WTC11 (cell line): ENCODE results near the gene PRDM2. TPM values are rescaled to one million over a fixed set of nuclear protein-coding genes. Genes with fewer than 3 reads are reported as not detected.

Experiments used
- ATAC-seq: fragments of 200-7000 bp; cut with Tn5 transposase; 2 replicates; pipeline ENCODE4 v1.10.0; 2021; ENCODE audit warnings: mild to moderate bottlenecking, moderate library complexity
- CTCF ChIA-PET: fragments of 300-600 bp; sonication (Branson Sonifier 250); formaldehyde crosslinking; loops from one replicate; lab custom pipeline; 2021; ENCODE audit warnings: antibody characterized with exemption; lab: Charles Lee
- POLR2A ChIA-PET: fragments of 350-600 bp; sonication (Branson Sonifier 250); formaldehyde crosslinking; loops from one replicate; lab custom pipeline; 2021; ENCODE audit warnings: antibody characterized with exemption; lab: Charles Lee
- DNase-seq: peaks from one replicate; pipeline ENCODE4 v3.0.0; 2021; ENCODE audit warnings: low spot score
- H3K27ac Mint-ChIP-seq: 2 replicates; pipeline ENCODE4 v1.8.0; 2021; ENCODE audit warnings: mixed read lengths
- H3K27me3 Mint-ChIP-seq: 2 replicates; pipeline ENCODE4 v1.8.0; 2021; ENCODE audit warnings: low read depth, mild to moderate bottlenecking, moderate library complexity, mixed read lengths
- H3K36me3 Mint-ChIP-seq: 2 replicates; pipeline ENCODE4 v1.8.0; 2021; ENCODE audit warnings: mixed read lengths
- H3K4me1 Mint-ChIP-seq: 2 replicates; pipeline ENCODE4 v1.8.0; 2022; ENCODE audit warnings: mixed read lengths
- H3K4me3 Mint-ChIP-seq: 2 replicates; pipeline ENCODE4 v1.8.0; 2021; ENCODE audit warnings: mild to moderate bottlenecking, moderate library complexity, mixed read lengths
- H3K9me3 Mint-ChIP-seq: 2 replicates; pipeline ENCODE4 v1.8.0; 2021; ENCODE audit warnings: mixed read lengths
- CBFB ChIP-seq: sonication (generic); formaldehyde crosslinking; IDR thresholded peaks from 2 replicates; pipeline ENCODE4 v1.8.1; 2022; ENCODE audit warnings: mild to moderate bottlenecking, low read depth, missing genetic modification reagents
- ETV6 ChIP-seq: sonication (generic); formaldehyde crosslinking; IDR thresholded peaks from 2 replicates; pipeline ENCODE4 v1.8.1; 2022; ENCODE audit warnings: mild to moderate bottlenecking, missing genetic modification reagents
- HMGA2 ChIP-seq: fragments of 250-450 bp; sonication (Bioruptor Pico); IDR thresholded peaks from 2 replicates; pipeline ENCODE4 v1.4.0; 2021; ENCODE audit warnings: mild to moderate bottlenecking, moderate library complexity
- HMGXB4 ChIP-seq: sonication (generic); formaldehyde crosslinking; IDR thresholded peaks from 2 replicates; pipeline ENCODE4 v1.8.1; 2023; ENCODE audit warnings: mild to moderate bottlenecking, moderate library complexity, missing genetic modification reagents
- MLX ChIP-seq: sonication (generic); formaldehyde crosslinking; IDR thresholded peaks from 2 replicates; pipeline ENCODE4 v1.8.1; 2023; ENCODE audit warnings: mild to moderate bottlenecking, missing genetic modification reagents, moderate library complexity
- MXD4 ChIP-seq: fragments of 250-450 bp; sonication (Bioruptor Pico); IDR thresholded peaks from 2 replicates; pipeline ENCODE4 v1.8.0; 2021; ENCODE audit warnings: mild to moderate bottlenecking, moderate library complexity, borderline replicate concordance
- NR2C2 ChIP-seq: sonication (generic); formaldehyde crosslinking; IDR thresholded peaks from 2 replicates; pipeline ENCODE4 v1.8.0; 2022; ENCODE audit warnings: mild to moderate bottlenecking, missing genetic modification reagents
- OVOL2 ChIP-seq: fragments of 250-450 bp; sonication (Bioruptor Pico); IDR thresholded peaks from 2 replicates; pipeline ENCODE4 v1.9.0; 2021; ENCODE audit warnings: mild to moderate bottlenecking, borderline replicate concordance
- PRRX2 ChIP-seq: fragments of 250-450 bp; sonication (Bioruptor Pico); IDR thresholded peaks from 2 replicates; pipeline ENCODE4 v1.8.0; 2021; ENCODE audit warnings: mild to moderate bottlenecking
- SMAD4 ChIP-seq: sonication (generic); formaldehyde crosslinking; IDR thresholded peaks from 2 replicates; pipeline ENCODE4 v1.8.0; 2022; ENCODE audit warnings: mild to moderate bottlenecking, missing genetic modification reagents
- SOX15 ChIP-seq: fragments of 250-450 bp; sonication (Bioruptor Pico); IDR thresholded peaks from 2 replicates; pipeline ENCODE4 v1.9.0; 2021; ENCODE audit warnings: mild to moderate bottlenecking
- TEAD1 ChIP-seq: sonication (generic); formaldehyde crosslinking; IDR thresholded peaks from 2 replicates; pipeline ENCODE4 v1.8.0; 2022; ENCODE audit warnings: mild to moderate bottlenecking, missing genetic modification reagents
- ZBTB43 ChIP-seq: sonication (generic); formaldehyde crosslinking; IDR thresholded peaks from 2 replicates; pipeline ENCODE4 v1.8.1; 2023; ENCODE audit warnings: mild to moderate bottlenecking, missing genetic modification reagents
- ZNF121 ChIP-seq: sonication (generic); formaldehyde crosslinking; IDR thresholded peaks from 2 replicates; pipeline ENCODE4 v1.8.0; 2023; ENCODE audit warnings: missing genetic modification reagents
- ZNF317 ChIP-seq: sonication (generic); formaldehyde crosslinking; IDR thresholded peaks from 2 replicates; pipeline ENCODE4 v1.8.1; 2023; ENCODE audit warnings: low read depth, mild to moderate bottlenecking, moderate library complexity, missing genetic modification reagents, borderline replicate concordance
- ZNF423 ChIP-seq: fragments of 250-450 bp; sonication (Bioruptor Pico); IDR thresholded peaks from 2 replicates; pipeline ENCODE4 v2.1.2; 2022; ENCODE audit warnings: mild to moderate bottlenecking, moderate library complexity
- total RNA-seq: library from RNA; stranded (reverse); gene quantifications from 3 replicates; pipeline ENCODE4 v1.2.3, GENCODE V29; 2021
- TF ChIP-seq, protein P1 (sequence below): sonication (generic); formaldehyde crosslinking; IDR thresholded peaks from 2 replicates; pipeline ENCODE4 v1.8.0; 2022; ENCODE audit warnings: mild to moderate bottlenecking, missing genetic modification reagents
- TF ChIP-seq, protein P2 (sequence below): sonication (generic); formaldehyde crosslinking; IDR thresholded peaks from 2 replicates; pipeline ENCODE4 v1.8.1; 2023; ENCODE audit warnings: mild to moderate bottlenecking, missing genetic modification reagents, moderate library complexity
- TF ChIP-seq, protein P3 (sequence below): sonication (generic); formaldehyde crosslinking; IDR thresholded peaks from 2 replicates; pipeline ENCODE4 v1.8.1; 2022; ENCODE audit warnings: low read depth, mild to moderate bottlenecking, moderate library complexity, missing genetic modification reagents, borderline replicate concordance
- TF ChIP-seq, protein P4 (sequence below): fragments of 250-450 bp; sonication (Bioruptor Pico); conservative IDR thresholded peaks from 2 replicates; pipeline ENCODE4 v1.9.0; 2021; ENCODE audit warnings: mild to moderate bottlenecking
- TF ChIP-seq, protein P5 (sequence below): fragments of 250-450 bp; sonication (Bioruptor Pico); IDR thresholded peaks from 2 replicates; pipeline ENCODE4 v1.9.0; 2021; ENCODE audit warnings: mild to moderate bottlenecking, borderline replicate concordance
- TF ChIP-seq, protein P6 (sequence below): fragments of 250-450 bp; sonication (Bioruptor Pico); IDR thresholded peaks from 2 replicates; pipeline ENCODE4 v1.9.0; 2021; ENCODE audit warnings: moderate library complexity, mild to moderate bottlenecking, inconsistent platforms, borderline replicate concordance

Gene PRDM2
- total RNA-seq, 1 experiment from 2014 or later = 25.0 TPM

DNA sequence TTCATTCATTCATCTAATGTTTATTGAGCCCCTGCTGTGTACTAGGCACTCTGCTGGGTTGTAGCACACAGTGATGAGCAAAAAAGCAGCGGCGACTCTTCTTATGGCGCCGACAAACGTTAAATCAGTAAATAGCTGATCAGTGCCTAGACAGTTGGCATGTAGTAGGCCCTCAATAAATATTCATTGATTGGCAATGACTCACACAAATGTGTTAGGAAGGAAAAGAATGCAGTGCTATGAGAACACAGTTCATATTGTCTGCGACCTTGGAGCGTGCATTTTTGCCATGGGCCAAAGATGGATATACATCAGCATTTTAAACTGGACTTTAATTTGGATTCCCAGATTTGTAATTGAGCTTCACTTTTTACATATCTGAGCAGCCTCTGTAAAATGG is 52.0 kb downstream of the PRDM2 start:
- H3K27ac Mint-ChIP-seq = no peak overlapping the region
- no peaks in the 10 kb centered on the region for H3K9me3 Mint-ChIP-seq
- POLR2A ChIA-PET = no interaction called here
- H3K36me3 Mint-ChIP-seq = no peaks in the 10 kb centered on the region
- H3K4me3 Mint-ChIP-seq = no peak overlapping the region
- CTCF ChIA-PET = interaction anchor here (0.5 kb wide), 1 partner anchor 186 kb away, joined by 3 read pairs; no protein-coding TSS in a partner anchor
- H3K4me1 Mint-ChIP-seq = peaks cover 34% of the 10 kb centered on the region
- no peak for TF ChIP-seq ZNF121
- TF ChIP-seq SOX15 (CRISPR knock-in tag) = no peak
- TF ChIP-seq, protein P1, sequence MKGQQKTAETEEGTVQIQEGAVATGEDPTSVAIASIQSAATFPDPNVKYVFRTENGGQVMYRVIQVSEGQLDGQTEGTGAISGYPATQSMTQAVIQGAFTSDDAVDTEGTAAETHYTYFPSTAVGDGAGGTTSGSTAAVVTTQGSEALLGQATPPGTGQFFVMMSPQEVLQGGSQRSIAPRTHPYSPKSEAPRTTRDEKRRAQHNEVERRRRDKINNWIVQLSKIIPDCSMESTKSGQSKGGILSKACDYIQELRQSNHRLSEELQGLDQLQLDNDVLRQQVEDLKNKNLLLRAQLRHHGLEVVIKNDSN (CRISPR knock-in tag) = no peak
- TF ChIP-seq CBFB (CRISPR knock-in tag) = no peak
- TF ChIP-seq, protein P2, sequence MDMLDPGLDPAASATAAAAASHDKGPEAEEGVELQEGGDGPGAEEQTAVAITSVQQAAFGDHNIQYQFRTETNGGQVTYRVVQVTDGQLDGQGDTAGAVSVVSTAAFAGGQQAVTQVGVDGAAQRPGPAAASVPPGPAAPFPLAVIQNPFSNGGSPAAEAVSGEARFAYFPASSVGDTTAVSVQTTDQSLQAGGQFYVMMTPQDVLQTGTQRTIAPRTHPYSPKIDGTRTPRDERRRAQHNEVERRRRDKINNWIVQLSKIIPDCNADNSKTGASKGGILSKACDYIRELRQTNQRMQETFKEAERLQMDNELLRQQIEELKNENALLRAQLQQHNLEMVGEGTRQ = no peak
- TF ChIP-seq, protein P3, sequence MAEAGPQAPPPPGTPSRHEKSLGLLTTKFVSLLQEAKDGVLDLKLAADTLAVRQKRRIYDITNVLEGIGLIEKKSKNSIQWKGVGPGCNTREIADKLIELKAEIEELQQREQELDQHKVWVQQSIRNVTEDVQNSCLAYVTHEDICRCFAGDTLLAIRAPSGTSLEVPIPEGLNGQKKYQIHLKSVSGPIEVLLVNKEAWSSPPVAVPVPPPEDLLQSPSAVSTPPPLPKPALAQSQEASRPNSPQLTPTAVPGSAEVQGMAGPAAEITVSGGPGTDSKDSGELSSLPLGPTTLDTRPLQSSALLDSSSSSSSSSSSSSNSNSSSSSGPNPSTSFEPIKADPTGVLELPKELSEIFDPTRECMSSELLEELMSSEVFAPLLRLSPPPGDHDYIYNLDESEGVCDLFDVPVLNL = no peak
- no peak for TF ChIP-seq ZNF317 (CRISPR knock-in tag)
- no peak for TF ChIP-seq MLX
- no peak for TF ChIP-seq ETV6
- no peak for TF ChIP-seq OVOL2 (CRISPR knock-in tag)
- TF ChIP-seq, protein P4, sequence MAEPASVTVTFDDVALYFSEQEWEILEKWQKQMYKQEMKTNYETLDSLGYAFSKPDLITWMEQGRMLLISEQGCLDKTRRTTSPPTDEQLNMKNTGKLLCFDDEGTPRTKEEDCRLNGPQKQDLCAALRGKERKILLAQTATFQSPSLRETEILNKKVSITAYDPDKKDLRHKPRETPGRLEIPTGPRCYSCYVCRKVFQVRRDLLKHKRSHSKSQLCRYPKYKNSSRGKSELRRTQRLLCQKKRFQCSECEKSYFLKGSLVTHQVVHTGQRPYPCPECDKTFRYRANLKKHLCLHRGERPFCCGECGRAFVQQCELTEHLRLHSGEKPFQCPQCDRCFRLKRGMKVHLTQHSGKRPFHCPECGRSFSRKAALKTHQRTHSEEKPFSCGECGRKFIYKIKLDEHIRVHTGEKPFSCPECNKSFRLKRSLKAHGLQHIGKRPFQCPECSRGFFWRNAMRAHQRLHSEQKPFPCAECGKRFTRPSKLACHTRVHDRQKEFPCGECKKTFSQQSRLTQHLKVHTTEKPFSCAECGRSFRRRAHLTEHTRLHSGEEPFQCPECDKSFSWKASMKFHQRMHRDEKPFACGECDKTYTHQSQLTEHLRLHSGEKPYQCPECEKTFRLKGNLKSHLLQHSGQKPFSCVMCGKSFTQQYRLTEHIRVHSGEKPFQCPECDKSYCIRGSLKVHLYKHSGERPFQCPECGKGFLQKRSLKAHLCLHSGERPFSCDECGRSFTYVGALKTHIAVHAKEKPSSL (CRISPR knock-in tag) = no peak
- no peak for TF ChIP-seq PRRX2 (CRISPR knock-in tag)
- TF ChIP-seq HMGXB4 (CRISPR knock-in tag) = no peak
- TF ChIP-seq NR2C2 (CRISPR knock-in tag) = no peak
- TF ChIP-seq MXD4 (CRISPR knock-in tag) = no peak
- no peak for TF ChIP-seq SMAD4 (CRISPR knock-in tag)
- DNase-seq = no peak
- H3K27me3 Mint-ChIP-seq = peaks cover 17% of the 10 kb centered on the region
- ATAC-seq = no peak

GRCh38 chr1:13752852-13753251 is 52.9 kb downstream of the PRDM2 start:
- ChIA-PET POLR2A (no interaction called here), CTCF (no interaction called here)
- H3K36me3 Mint-ChIP-seq = no peaks in the 10 kb centered on the region
- peaks cover 12% of the 10 kb centered on the region for H3K27me3 Mint-ChIP-seq
- peaks cover 37% of the 10 kb centered on the region for H3K4me1 Mint-ChIP-seq
- DNase-seq = no peak
- H3K9me3 Mint-ChIP-seq = no peaks in the 10 kb centered on the region
- ATAC-seq = no peak
- no peak overlapping the region for H3K4me3 Mint-ChIP-seq
- no peak overlapping the region for H3K27ac Mint-ChIP-seq
- TF ChIP-seq ZBTB43 (CRISPR knock-in tag) (no peak), TEAD1 (CRISPR knock-in tag) (no peak), HMGA2 (CRISPR knock-in tag) (no peak), ZNF423 (CRISPR knock-in tag) (no peak)
- TF ChIP-seq, protein P5, sequence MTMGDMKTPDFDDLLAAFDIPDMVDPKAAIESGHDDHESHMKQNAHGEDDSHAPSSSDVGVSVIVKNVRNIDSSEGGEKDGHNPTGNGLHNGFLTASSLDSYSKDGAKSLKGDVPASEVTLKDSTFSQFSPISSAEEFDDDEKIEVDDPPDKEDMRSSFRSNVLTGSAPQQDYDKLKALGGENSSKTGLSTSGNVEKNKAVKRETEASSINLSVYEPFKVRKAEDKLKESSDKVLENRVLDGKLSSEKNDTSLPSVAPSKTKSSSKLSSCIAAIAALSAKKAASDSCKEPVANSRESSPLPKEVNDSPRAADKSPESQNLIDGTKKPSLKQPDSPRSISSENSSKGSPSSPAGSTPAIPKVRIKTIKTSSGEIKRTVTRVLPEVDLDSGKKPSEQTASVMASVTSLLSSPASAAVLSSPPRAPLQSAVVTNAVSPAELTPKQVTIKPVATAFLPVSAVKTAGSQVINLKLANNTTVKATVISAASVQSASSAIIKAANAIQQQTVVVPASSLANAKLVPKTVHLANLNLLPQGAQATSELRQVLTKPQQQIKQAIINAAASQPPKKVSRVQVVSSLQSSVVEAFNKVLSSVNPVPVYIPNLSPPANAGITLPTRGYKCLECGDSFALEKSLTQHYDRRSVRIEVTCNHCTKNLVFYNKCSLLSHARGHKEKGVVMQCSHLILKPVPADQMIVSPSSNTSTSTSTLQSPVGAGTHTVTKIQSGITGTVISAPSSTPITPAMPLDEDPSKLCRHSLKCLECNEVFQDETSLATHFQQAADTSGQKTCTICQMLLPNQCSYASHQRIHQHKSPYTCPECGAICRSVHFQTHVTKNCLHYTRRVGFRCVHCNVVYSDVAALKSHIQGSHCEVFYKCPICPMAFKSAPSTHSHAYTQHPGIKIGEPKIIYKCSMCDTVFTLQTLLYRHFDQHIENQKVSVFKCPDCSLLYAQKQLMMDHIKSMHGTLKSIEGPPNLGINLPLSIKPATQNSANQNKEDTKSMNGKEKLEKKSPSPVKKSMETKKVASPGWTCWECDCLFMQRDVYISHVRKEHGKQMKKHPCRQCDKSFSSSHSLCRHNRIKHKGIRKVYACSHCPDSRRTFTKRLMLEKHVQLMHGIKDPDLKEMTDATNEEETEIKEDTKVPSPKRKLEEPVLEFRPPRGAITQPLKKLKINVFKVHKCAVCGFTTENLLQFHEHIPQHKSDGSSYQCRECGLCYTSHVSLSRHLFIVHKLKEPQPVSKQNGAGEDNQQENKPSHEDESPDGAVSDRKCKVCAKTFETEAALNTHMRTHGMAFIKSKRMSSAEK (CRISPR knock-in tag) = no peak
- TF ChIP-seq, protein P2 = no peak
- TF ChIP-seq, protein P6, sequence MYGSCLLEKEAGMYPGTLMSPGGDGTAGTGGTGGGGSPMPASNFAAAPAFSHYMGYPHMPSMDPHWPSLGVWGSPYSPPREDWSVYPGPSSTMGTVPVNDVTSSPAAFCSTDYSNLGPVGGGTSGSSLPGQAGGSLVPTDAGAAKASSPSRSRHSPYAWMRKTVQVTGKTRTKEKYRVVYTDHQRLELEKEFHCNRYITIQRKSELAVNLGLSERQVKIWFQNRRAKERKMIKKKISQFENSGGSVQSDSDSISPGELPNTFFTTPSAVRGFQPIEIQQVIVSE (CRISPR knock-in tag) = no peak
